Stimulated activated CD4-positive, alpha-beta T cell treated with anti-CD3 and anti-CD28 coated beads, Interleukin-2, amount 100 ng/mL, for 24 hours (primary cell): ENCODE measurements around the gene EVC2.

Source experiments
- DNase-seq, 2 donors: peaks; one replicate each; pipeline ENCODE4 v3.0.0-alpha.2; 2020

Gene EVC2

GRCh38 chr4:5708449-5709206 lies at the start of gene EVC2:
EVC2 (minus strand) TSS chr4:5708559; CDS start chr4:5708513, 46 bp downstream.
- peak in 1 of 2 donors; percentile 37 for DNase-seq

- DNase-seq = no peak
Observed at GRCh38 chr4:5757954-5758353, 49.6 kb upstream of the EVC2 start.

- DNase-seq = no peak
Observed at GRCh38 chr4:5757536-5757935, 49.2 kb upstream of the EVC2 start.

GRCh38 chr4:5757091-5757490 lies 48.7 kb upstream of the EVC2 start:
- no peak for DNase-seq

- no peak for DNase-seq
Observed at GRCh38 chr4:5756271-5756670, 47.9 kb upstream of the EVC2 start.

- no peak for DNase-seq
Observed at GRCh38 chr4:5755679-5756078, 47.3 kb upstream of the EVC2 start.

GRCh38 chr4:5755161-5755560 lies 46.8 kb upstream of the EVC2 start:
- no peak for DNase-seq

- DNase-seq = no peak
Observed at GRCh38 chr4:5754529-5754881, 46.1 kb upstream of the EVC2 start.

GRCh38 chr4:5753766-5754528 lies 45.6 kb upstream of the EVC2 start:
- no peak for DNase-seq

- DNase-seq = no peak
Observed at GRCh38 chr4:5753366-5753765, 45.0 kb upstream of the EVC2 start.

GRCh38 chr4:5752376-5753184 lies 44.2 kb upstream of the EVC2 start:
- DNase-seq = no peak

- DNase-seq = no peak
Observed at GRCh38 chr4:5751666-5752375, 43.5 kb upstream of the EVC2 start.

- no peak for DNase-seq
Observed at GRCh38 chr4:5750946-5751665, 42.7 kb upstream of the EVC2 start.

- no peak for DNase-seq
Observed at GRCh38 chr4:5750052-5750945, 41.9 kb upstream of the EVC2 start.

GRCh38 chr4:5749568-5749967 lies 41.2 kb upstream of the EVC2 start:
- no peak for DNase-seq

- no peak for DNase-seq
Observed at GRCh38 chr4:5747738-5748375, 39.5 kb upstream of the EVC2 start.

GRCh38 chr4:5746829-5747737 lies 38.7 kb upstream of the EVC2 start:
- DNase-seq = no peak

- no peak for DNase-seq
Observed at GRCh38 chr4:5746250-5746649, 37.9 kb upstream of the EVC2 start.

GRCh38 chr4:5742968-5743367 lies 34.6 kb upstream of the EVC2 start:
- DNase-seq = no peak

GRCh38 chr4:5742388-5742787 lies 34.0 kb upstream of the EVC2 start:
- no peak for DNase-seq
